ENCODE data around the gene SYNPR.

The SYNPR gene

DNA sequence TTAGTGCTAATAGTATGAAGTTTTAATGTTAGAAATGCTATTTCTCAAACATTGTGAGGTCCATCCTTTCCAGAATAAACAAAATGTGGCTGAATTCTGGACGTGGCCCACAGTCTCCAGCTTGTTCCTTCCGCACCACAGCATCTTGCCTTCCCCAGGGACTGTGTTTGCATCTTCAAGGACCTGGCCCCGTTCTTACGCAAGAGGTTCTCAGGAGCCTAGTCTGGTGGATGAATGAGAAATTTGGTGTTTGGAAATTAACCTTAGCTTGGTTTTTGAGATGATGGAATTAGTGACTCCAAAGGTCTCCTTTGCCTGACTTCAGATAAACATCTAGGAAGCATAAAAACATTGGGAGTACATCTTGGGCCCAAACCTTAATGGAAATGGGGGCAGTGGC lies 18.1 kb downstream of the SYNPR start:
- no peak overlapping the region for H3K4me3 ChIP-seq (replicated peaks in 1 of 2; ENCODE audit: low read depth in 2 of 2, low read length in 2 of 2)
- TF ChIP-seq CTCF (IDR thresholded peaks at IDR 0.05; ENCODE audit: low read depth, low read length) = no peak
- no peak for DNase-seq (ENCODE audit: low read depth in 2 of 2)

DNA sequence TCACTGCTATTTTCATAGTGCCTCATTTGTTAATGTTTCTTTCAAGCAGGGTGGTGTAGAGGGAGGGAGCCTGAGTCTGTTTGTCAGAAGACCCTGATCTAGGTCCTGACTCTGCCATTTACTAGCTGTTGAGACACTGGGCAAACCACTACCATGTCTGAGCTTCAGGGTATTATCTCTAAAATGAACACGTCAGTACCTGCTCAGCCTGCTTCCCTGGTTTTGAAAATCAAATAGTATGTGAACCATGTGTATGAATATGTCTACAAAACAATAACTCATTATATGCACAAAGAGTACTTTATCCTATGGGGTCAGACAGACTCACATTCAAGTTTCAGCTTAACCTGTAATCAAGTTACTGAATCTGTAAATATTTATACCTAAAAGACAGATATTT lies 25.1 kb downstream of the SYNPR start:
- H3K4me3 ChIP-seq (replicated peaks in 1 of 2; ENCODE audit: low read depth in 2 of 2, low read length in 2 of 2) = no peak overlapping the region
- no peak for DNase-seq (ENCODE audit: low read depth in 2 of 2)
- TF ChIP-seq CTCF (IDR thresholded peaks at IDR 0.05; ENCODE audit: low read depth, low read length) = no peak

DNA sequence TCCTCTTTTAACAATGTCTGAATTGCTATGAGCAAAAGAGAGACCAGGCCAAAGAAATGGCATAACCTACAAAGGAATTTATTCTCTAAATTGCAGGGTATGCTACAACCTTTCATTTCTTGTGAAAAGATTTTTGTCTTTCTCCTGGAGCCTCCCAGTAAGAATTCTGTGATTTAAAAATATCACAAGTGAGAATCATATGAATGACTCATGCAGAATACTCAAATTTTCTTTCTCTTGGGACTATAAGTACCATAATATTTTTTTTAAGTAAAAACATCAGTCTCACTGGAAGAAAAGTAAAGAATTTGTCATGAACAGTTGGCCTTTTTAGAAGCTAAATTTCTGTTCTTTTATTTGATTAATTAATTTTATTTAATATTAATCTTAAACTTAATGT lies 26.3 kb downstream of the SYNPR start:
- peak in 1 of 2 donors; percentile 15 for DNase-seq (ENCODE audit: low read depth in 2 of 2)
- no peak for TF ChIP-seq CTCF (IDR thresholded peaks at IDR 0.05; ENCODE audit: low read depth, low read length)

GRCh38 chr3:63308072-63308471 lies 30.0 kb downstream of the SYNPR start:
- no peak for TF ChIP-seq CTCF (IDR thresholded peaks at IDR 0.05; ENCODE audit: low read depth, low read length)
- no peak for DNase-seq (ENCODE audit: low read depth in 2 of 2)

More for the DNA sequence above, 26.3 kb downstream of the SYNPR start:
- no peak overlapping the region for H3K4me3 ChIP-seq (replicated peaks in 1 of 2; ENCODE audit: low read depth in 2 of 2, low read length in 2 of 2)

DNA sequence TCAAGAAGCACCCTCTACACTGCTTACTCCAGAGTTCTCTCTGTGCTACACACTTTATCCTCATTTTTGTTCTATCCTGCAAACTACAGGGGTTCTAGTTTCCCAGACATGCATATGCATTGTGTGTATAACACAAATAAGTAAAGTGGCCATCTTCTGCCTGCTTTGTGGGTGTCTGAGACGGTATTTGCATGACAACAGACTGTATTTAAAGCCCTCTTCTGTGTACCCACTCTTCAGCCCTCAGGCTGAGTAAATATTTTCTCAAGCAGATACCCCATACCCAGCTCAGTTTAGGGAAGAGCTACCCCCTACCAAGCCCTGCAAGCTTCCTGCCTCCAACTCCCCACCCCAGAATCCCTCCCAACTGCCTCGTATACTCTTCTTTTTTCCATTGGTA lies 31.7 kb downstream of the SYNPR start:
- DNase-seq (ENCODE audit: low read depth in 2 of 2) = no peak
- no peak overlapping the region for H3K4me3 ChIP-seq (replicated peaks in 1 of 2; ENCODE audit: low read depth in 2 of 2, low read length in 2 of 2)
- TF ChIP-seq CTCF (IDR thresholded peaks at IDR 0.05; ENCODE audit: low read depth, low read length) = no peak

More at GRCh38 chr3:63308072-63308471, 30.0 kb downstream of the SYNPR start:
- H3K4me3 ChIP-seq (replicated peaks in 1 of 2; ENCODE audit: low read depth in 2 of 2, low read length in 2 of 2) = no peak overlapping the region

- no peak overlapping the region for H3K4me3 ChIP-seq (replicated peaks in 1 of 2; ENCODE audit: low read depth in 2 of 2, low read length in 2 of 2)
- DNase-seq (ENCODE audit: low read depth in 2 of 2) = no peak
- TF ChIP-seq CTCF (IDR thresholded peaks at IDR 0.05; ENCODE audit: low read depth, low read length) = no peak
These were observed 45.7 kb downstream of the SYNPR start for GRCh38 chr3:63323766-63324165.

DNA sequence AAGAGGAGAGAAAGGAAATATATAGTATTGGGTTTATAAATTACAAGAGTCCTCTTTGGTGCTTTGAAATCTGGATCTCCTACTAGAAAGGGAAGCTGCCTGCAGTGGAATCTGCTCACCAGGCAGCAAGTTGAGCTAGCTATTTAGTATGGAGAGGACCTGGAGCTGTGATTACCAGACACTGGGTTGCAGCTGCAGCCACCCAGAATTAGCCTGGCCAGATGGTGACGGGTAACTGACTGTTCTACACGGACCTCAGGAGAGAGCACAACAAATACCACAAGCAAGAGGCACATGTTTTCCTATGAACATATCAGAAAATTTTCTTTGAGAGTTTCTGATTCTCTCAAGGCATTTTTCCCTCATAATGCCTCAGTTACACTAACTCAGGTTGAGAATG lies 46.5 kb downstream of the SYNPR start:
- H3K4me3 ChIP-seq (replicated peaks in 1 of 2; ENCODE audit: low read depth in 2 of 2, low read length in 2 of 2) = no peak overlapping the region
- TF ChIP-seq CTCF (IDR thresholded peaks at IDR 0.05; ENCODE audit: low read depth, low read length) = no peak
- DNase-seq (ENCODE audit: low read depth in 2 of 2) = no peak
